ENCODE results near the gene KCTD19. TPM values are rescaled to one million over a fixed set of nuclear protein-coding genes. Genes with fewer than 3 reads are reported as not detected.

KCTD19 gene
- polyA plus RNA-seq, 1 donor (not counting 4 experiments of a cell fraction or from before 2014, with no cell fraction given), result not detected

GRCh38 chr16:67280090-67281015 lies 46.2 kb downstream of the KCTD19 start:
- no peak for DNase-seq (ENCODE audit: low read depth, low spot score)
- Histone ChIP-seq H3K9me3 (ENCODE audit: control insufficient read depth, low read depth, low read length) (no peaks in the 10 kb centered on the region), H2AFZ (ENCODE audit: control insufficient read depth, low read length) (no peak overlapping the region), H3K36me3 (ENCODE audit: control insufficient read depth in 2 of 2, extremely low read depth in 1 of 2, insufficient read depth in 2 of 2, low read length in 2 of 2) (no peaks in the 10 kb centered on the region), H3K9ac (ENCODE audit: control insufficient read depth, extremely low read depth, insufficient read depth, low read length) (no peak overlapping the region), H3K4me3 (ENCODE audit: control insufficient read depth in 2 of 3, extremely low read depth in 1 of 3, insufficient read depth in 2 of 3, low read depth in 1 of 3, low read length in 3 of 3) (no peak overlapping the region), H4K20me1 (ENCODE audit: control insufficient read depth, extremely low read depth, insufficient read depth, low read length) (no peaks in the 10 kb centered on the region), H3K27ac (ENCODE audit: control insufficient read depth, insufficient read depth, low read length) (no peak overlapping the region), H3K9me1 (ENCODE audit: control insufficient read depth, extremely low read depth, insufficient read depth, low read length) (no peaks in the 10 kb centered on the region), H3K4me2 (ENCODE audit: control insufficient read depth, extremely low read depth, insufficient read depth, low read depth, low read length) (no peak overlapping the region), H3K4me1 (ENCODE audit: control insufficient read depth, extremely low read depth, insufficient read depth, low read length) (peaks cover 23% of the 10 kb centered on the region), H3K79me2 (ENCODE audit: control insufficient read depth, insufficient read depth, low read length) (no peaks in the 10 kb centered on the region), H3K27me3 (ENCODE audit: control insufficient read depth, extremely low read depth, insufficient read depth, low read length) (peaks cover 50% of the 10 kb centered on the region)
- no peak for FAIRE-seq
- dilution Hi-C loops (cut with MboI; ENCODE audit: extremely low pct_ligation_motif_present, low sequenced_read_pairs), result no loop called here
- TF ChIP-seq EZH2 (IDR thresholded peaks at IDR 0.05; ENCODE audit: low read length), result no peak

- DNase-seq (ENCODE audit: low read depth, low spot score), result no peak
- dilution Hi-C loops (cut with MboI; ENCODE audit: extremely low pct_ligation_motif_present, low sequenced_read_pairs), result no loop called here
Observed at GRCh38 chr16:67279296-67280089, 47.0 kb downstream of the KCTD19 start, which contains the start of gene PLEKHG4. Gene PLEKHG4 (plus strand): TSS chr16:67279532. CDS start chr16:67280045, 513 bp downstream.

More at GRCh38 chr16:67279296-67280089, 47.0 kb downstream of the KCTD19 start, which contains the start of gene PLEKHG4:
- TF ChIP-seq, protein P1, sequence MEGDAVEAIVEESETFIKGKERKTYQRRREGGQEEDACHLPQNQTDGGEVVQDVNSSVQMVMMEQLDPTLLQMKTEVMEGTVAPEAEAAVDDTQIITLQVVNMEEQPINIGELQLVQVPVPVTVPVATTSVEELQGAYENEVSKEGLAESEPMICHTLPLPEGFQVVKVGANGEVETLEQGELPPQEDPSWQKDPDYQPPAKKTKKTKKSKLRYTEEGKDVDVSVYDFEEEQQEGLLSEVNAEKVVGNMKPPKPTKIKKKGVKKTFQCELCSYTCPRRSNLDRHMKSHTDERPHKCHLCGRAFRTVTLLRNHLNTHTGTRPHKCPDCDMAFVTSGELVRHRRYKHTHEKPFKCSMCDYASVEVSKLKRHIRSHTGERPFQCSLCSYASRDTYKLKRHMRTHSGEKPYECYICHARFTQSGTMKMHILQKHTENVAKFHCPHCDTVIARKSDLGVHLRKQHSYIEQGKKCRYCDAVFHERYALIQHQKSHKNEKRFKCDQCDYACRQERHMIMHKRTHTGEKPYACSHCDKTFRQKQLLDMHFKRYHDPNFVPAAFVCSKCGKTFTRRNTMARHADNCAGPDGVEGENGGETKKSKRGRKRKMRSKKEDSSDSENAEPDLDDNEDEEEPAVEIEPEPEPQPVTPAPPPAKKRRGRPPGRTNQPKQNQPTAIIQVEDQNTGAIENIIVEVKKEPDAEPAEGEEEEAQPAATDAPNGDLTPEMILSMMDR (optimal IDR thresholded peaks at IDR 0.05 in 1 of 3, IDR thresholded peaks at IDR 0.05 in 1 of 3, conservative IDR thresholded peaks at IDR 0.05 in 1 of 3; ENCODE audit: extremely low read depth in 1 of 3, insufficient read depth in 2 of 3, low read length in 3 of 3), result peak; percentile 38 to 82 (median 72)
- TF ChIP-seq EZH2 (IDR thresholded peaks at IDR 0.05; ENCODE audit: low read length), result no peak
- peaks cover 49% of the 10 kb centered on the region for H3K27me3 ChIP-seq (ENCODE audit: control insufficient read depth, extremely low read depth, insufficient read depth, low read length)
- no peaks in the 10 kb centered on the region for H3K9me3 ChIP-seq (ENCODE audit: control insufficient read depth, low read depth, low read length)
- FAIRE-seq, result no peak
- H2AFZ ChIP-seq (ENCODE audit: control insufficient read depth, low read length), result peak within 1 kb of the TSS; percentile 22
- H3K27ac ChIP-seq (ENCODE audit: control insufficient read depth, insufficient read depth, low read length), result no peak within 1 kb of the TSS
- H4K20me1 ChIP-seq (ENCODE audit: control insufficient read depth, extremely low read depth, insufficient read depth, low read length), result no peaks in the 10 kb centered on the region
- no peaks in the 10 kb centered on the region for H3K36me3 ChIP-seq (ENCODE audit: control insufficient read depth in 2 of 2, extremely low read depth in 1 of 2, insufficient read depth in 2 of 2, low read length in 2 of 2)
- H3K4me2 ChIP-seq (ENCODE audit: control insufficient read depth, extremely low read depth, insufficient read depth, low read depth, low read length), result peak within 1 kb of the TSS; percentile 59
- H3K9ac ChIP-seq (ENCODE audit: control insufficient read depth, extremely low read depth, insufficient read depth, low read length), result peak within 1 kb of the TSS; percentile 65
- H3K9me1 ChIP-seq (ENCODE audit: control insufficient read depth, extremely low read depth, insufficient read depth, low read length), result no peaks in the 10 kb centered on the region
- H3K4me1 ChIP-seq (ENCODE audit: control insufficient read depth, extremely low read depth, insufficient read depth, low read length), result peaks cover 23% of the 10 kb centered on the region
- H3K79me2 ChIP-seq (ENCODE audit: control insufficient read depth, insufficient read depth, low read length), result no peaks in the 10 kb centered on the region
- peak within 1 kb of the TSS; percentile 29 to 63 (median 47) for H3K4me3 ChIP-seq (ENCODE audit: control insufficient read depth in 2 of 3, extremely low read depth in 1 of 3, insufficient read depth in 2 of 3, low read depth in 1 of 3, low read length in 3 of 3)

Measured in keratinocyte (primary cell).